Stimulated activated CD4-positive, alpha-beta T cell treated with anti-CD3 and anti-CD28 coated beads, Interleukin-1b, Interleukin-23, amount 100 ng/mL, for 1 hour (primary cell): ENCODE measurements around the gene NEURL1B.
"Not testable (repeated sequence)": the region's sequence is repeated elsewhere in the genome, so short reads cannot be mapped to it uniquely, and the experiment has no call there.

Experiments used
- DNase-seq, 2 donors: peaks; one replicate each; pipeline ENCODE4 v3.0.0-alpha.2; 2020; ENCODE audit warnings: low read depth in 2 of 2

The NEURL1B gene

DNA sequence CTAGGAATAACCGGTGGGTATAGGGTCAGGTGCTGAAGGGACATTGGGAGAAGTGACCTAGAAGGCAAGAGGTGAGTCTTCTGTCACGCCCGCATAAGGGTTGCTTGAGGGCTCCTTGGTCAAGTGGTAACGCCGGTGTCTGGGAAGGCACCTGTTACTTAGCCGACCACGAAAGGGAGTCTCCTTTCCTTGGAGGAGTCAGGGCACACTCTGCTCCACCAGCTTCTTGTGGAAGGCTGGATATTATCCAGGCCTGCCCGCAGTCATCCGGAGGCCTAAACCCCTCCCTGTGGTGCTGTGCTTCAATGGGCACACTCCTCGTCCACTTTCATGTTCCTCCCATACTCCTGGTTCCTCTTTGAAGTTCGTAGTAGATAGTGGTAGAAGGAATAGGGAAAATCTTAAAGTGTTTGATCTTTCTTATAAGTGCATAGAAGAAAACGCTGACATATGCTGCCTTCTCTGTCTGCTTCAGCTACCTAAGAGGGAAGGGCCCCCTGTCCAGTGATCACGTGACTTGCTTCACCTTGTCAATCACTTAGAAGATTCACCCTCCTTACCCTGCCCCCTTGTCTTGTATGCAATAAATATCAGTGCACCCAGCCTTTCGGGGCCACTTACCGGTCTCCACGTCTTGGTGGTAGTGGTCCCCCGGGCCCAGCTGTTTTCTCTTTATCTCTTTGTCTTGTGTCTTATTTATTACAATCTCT lies 16.6 kb downstream of the NEURL1B start:
- not testable (repeated sequence) for DNase-seq

- no peak for DNase-seq
These were observed 17.3 kb downstream of the NEURL1B start for GRCh38 chr5:172658391-172658790.

GRCh38 chr5:172658961-172659501 lies 18.0 kb downstream of the NEURL1B start:
- DNase-seq, result no peak

DNA sequence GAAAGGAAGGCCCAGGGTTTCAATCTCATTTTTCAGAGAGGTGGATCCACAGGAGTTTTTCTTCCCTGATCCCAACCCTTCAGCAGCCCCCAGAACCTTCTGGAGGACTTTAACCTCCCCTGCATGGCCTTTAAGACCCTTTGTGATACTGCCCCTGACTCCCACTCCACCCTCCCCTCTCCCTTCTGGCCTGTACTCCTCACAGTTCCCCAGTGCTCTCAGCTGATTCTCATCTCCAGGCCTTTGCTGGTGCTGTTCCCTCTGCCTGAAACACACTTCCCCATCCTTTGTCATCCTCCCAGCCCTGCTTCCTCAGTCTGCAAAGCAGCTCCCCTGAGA lies 18.5 kb downstream of the NEURL1B start:
- no peak for DNase-seq

DNA sequence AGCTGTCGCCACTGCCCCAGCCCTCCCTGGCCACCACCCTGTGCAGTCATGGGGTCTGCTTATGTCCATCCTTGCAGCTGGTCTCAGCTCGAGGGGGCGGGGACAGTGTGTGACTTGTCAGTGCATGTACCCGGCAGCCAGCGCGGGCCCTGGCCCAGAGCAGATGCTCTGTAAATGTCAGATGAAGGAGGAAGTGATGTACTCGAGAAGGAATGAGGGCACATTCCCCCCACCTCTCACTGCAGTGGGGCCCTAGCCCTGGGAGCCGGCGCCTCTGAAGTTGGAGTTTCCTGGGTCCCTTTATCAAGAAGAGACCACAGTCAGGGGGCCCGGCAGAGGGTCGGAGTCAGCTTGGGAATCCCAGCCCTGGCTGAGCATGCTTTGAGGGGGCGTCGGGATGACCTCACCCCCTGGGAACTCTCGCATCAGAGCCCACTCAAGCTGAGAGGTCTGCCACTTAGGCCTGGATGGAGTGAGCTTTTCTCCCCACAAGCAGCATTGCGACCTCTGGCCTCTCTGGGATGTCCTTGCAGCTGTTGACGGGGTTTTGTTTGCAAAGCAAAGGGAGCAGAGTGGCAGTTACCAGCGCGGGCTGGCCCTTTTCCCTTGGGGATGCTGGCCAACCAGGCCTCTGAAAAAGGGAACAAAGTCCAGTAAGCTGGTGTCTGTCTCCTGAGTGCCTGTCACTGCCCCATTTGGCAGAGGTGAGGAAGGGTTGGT lies 19.0 kb downstream of the NEURL1B start:
- DNase-seq, result no peak

GRCh38 chr5:172660974-172661373 lies 19.9 kb downstream of the NEURL1B start:
- no peak for DNase-seq

- DNase-seq, result no peak
These were observed 20.5 kb downstream of the NEURL1B start for GRCh38 chr5:172661526-172661925.

DNA sequence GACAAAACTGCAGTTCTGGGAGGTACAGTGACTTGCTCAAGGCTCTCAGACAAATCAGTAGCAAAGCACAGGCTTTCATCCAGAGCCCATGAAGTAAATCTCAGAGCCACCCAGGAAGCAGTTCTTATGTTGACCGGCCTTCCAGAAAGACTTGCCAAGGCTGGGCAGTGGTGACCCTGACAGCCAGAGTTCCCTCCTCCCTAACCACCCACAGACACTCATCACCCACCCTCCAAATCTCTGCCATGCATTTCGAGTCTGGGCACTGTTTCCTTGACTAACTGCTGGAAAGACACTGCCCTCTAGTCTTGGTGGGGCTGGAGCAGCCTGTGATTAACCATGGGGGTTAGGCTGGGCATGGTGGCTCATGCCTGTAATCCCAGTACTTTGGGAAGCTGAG lies 21.5 kb downstream of the NEURL1B start:
- DNase-seq, result no peak

DNA sequence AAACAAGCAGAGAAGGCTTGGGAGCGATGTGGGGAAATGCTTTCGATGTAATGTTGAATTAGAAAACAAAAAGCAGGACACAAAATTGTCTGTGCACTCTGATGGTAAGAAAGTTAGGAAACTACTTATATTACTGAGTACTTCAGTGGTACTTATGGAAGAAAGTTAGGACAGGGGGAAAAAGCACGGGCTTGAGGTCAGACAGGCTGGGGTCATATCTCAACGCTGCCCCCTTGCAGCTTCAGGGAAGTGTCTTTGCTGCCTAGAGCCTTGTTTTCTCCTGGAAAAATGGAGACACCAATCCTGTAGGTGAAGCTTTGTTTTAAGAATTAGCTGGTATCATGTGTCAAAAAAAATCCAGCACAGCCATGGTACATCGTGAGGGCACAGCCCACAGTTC lies 23.0 kb downstream of the NEURL1B start:
- DNase-seq, result no peak

DNA sequence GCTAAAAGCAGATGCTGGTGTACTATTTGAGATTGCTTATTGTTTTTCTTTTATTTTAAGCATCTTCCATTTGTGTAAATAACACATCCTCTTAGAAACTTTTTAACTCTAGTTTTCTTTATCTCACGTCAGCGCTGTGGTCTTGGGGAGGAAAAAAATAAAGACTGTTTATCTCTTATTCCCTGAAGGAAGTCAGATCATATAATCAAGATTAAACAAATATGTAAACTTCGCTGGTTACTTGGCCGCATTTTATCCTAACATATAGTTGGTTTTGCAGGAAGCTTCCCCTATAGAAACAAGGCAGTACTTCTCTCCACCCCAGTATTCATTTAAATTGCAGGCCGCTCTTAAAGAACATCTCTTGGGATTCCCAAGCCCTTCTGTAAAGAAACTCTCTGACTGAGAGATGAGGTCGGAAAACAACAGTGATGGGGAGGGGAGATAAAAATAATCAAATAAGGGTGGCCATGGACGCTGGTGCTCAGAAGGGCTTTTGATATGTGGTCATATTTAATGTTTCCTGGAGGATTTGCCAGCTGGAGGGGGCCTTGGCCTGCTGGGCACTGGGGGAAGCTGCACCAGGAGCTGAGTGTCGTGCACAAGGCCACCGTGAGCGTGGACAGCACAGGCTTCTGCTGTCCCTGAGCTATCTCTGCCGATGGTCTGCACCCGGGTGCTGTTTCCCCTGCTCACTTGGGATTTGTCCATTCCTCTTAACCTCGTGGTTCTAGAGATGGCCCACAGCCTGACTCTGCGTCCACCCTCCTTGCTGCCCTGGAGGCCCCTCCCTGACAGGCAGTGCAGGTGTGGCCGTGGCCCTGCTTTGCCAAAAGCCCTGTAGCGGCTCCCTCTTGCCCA lies 23.8 kb downstream of the NEURL1B start:
- DNase-seq, result no peak

DNA sequence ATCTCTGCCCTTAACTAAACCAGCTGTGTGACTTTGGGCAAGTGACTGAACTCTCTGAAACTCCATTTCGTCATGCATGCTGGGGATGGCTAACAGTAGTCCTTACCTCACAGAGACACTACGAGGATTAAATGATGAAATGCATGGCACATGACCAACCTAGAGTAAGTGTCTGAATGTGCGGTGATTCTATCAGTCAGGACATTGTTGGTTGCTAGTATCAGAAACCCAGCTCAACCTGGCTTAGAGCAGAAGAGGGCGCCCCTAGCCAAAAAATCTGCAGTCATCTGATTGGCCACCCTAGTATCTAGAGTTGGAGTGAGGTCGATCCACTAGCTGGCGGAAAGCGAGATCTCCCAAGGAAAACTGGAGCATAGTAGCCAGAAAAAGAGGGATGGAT lies 25.2 kb downstream of the NEURL1B start:
- DNase-seq, result no peak

DNA sequence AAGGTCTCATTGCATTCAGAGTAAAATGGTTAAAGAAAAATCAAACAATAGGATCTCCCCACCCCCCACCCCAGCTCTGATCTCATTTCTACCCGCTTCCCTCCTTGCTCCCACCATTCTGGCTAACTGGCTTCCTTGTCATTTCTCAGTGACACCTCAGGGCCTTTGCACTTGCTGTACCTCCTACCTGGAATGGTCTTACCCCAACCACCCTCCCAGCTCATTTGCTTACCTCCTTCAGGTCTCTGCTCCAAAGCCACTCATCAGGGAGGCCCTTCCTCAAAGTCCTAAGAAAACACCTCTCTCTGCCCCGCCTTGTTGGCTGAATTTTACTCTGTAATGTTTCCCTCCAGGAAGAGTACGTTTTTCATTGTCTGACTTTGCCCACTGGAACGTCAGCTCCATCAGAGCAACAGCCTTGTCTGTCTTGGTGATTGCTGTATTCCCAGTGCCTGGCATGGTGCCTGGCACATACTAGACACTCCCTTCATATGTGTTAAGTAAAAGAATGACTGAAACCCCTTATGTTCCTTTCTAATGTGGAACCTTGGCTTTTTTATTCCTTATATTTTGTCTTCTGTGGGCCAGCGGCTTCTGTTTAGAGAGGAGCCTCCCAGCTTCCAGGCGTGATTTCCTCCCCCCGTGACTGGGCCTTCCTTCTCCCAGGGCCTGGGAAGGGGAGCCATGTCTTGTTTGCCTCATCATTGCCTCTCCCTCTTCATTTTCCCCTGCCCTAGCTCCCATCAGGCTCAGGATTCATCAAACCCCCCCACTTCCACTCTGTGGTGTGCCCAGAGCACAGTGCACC lies 26.9 kb downstream of the NEURL1B start:
- no peak for DNase-seq

DNA sequence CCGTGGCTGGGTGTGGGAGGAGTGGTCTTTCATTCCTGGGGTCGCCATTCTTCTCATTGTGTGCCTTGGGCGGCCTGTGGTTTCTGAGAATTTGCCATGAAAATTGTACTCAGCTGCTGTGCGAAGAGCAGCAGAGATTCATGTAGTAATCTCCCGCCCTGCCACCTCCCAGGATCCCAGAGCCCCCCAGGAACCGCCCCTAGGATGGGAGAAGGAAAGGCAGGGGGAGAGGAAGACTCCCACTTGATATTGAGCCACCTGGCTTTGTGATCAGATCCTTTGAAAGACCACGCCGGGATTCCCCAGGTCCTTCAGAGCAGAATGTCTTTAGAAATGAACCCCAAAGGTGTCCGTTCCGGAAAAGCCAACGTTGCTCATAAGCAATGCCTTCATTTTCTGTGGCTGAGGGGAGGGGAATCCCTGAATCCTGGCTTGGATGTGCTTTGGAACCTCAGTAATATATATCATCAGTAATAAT lies 27.6 kb downstream of the NEURL1B start:
- DNase-seq, result no peak

- no peak for DNase-seq
These were observed 28.4 kb downstream of the NEURL1B start for GRCh38 chr5:172669386-172670004.

GRCh38 chr5:172670005-172670402 lies 28.9 kb downstream of the NEURL1B start:
- no peak for DNase-seq

GRCh38 chr5:172670444-172670843 lies 29.4 kb downstream of the NEURL1B start:
- DNase-seq, result no peak

- no peak for DNase-seq
These were observed 30.0 kb downstream of the NEURL1B start for GRCh38 chr5:172671091-172671490.

GRCh38 chr5:172672681-172673080 lies 31.6 kb downstream of the NEURL1B start:
- no peak for DNase-seq

- no peak for DNase-seq
These were observed 33.1 kb downstream of the NEURL1B start for GRCh38 chr5:172674155-172674554.

- no peak for DNase-seq
These were observed 35.9 kb downstream of the NEURL1B start for GRCh38 chr5:172676914-172677475.
